Liver (tissue), 9 donors: ENCODE data around the gene DST. TPM values are rescaled to one million over a fixed set of nuclear protein-coding genes. Genes with fewer than 3 reads are reported as not detected.

Experiments used
- DNase-seq: peaks from one replicate; pipeline ENCODE4 v3.0.0-alpha.2; 2017; ENCODE audit warnings: low spot score
- H3K27ac ChIP-seq, 2 donors: one replicate each; pipeline ENCODE4 v1.7.0; 2013; ENCODE audit warnings: inconsistent platforms in 2 of 2, low read length in 2 of 2, control low read depth in 1 of 2, low read depth in 1 of 2, mild to moderate bottlenecking in 1 of 2
- H3K27me3 ChIP-seq, 4 donors: one replicate each; pipeline versions ENCODE4 v1.6.1 to v1.7.0; 2013; ENCODE audit warnings: low read length in 3 of 4, inconsistent platforms in 1 of 4, mild to moderate bottlenecking in 1 of 4, moderate library complexity in 1 of 4; ENCODE audit not compliant: control insufficient read depth in 4 of 4, insufficient read depth in 4 of 4
- H3K36me3 ChIP-seq, 4 donors: one replicate each; pipeline versions ENCODE4 v1.6.1 to v1.7.0; 2013; ENCODE audit warnings: low read length in 3 of 4, mild to moderate bottlenecking in 3 of 4, low read depth in 1 of 4, moderate library complexity in 1 of 4; ENCODE audit not compliant: control insufficient read depth in 4 of 4, insufficient read depth in 3 of 4
- H3K4me1 ChIP-seq, 4 donors: one replicate each; pipeline versions ENCODE4 v1.6.1 to v1.7.0; 2013; ENCODE audit warnings: low read length in 3 of 4, mild to moderate bottlenecking in 3 of 4, moderate library complexity in 1 of 4; ENCODE audit not compliant: control insufficient read depth in 4 of 4, insufficient read depth in 4 of 4
- H3K4me3 ChIP-seq, 3 donors: one replicate each; pipeline versions ENCODE4 v1.6.1 to v1.7.0; 2013; ENCODE audit warnings: low read length in 3 of 3, control low read depth in 1 of 3, low read depth in 1 of 3, mild to moderate bottlenecking in 1 of 3
- H3K9ac ChIP-seq, 2 donors: one replicate each; pipeline ENCODE4 v1.7.0; 2013; ENCODE audit warnings: low read length in 2 of 2, mild to moderate bottlenecking in 2 of 2, moderate library complexity in 2 of 2, control low read depth in 1 of 2, low read depth in 1 of 2
- H3K9me3 ChIP-seq, 4 donors: one replicate each; pipeline versions ENCODE4 v1.6.1 to v1.7.0; 2013; ENCODE audit warnings: low read length in 3 of 4; ENCODE audit not compliant: control insufficient read depth in 4 of 4
- EGR1 ChIP-seq, 2 donors: IDR thresholded peaks; 2 replicates each; pipeline ENCODE4 v1.6.1; 2016 to 2018; ENCODE audit warnings: antibody characterized with exemption in 2 of 2, low read depth in 2 of 2
- FOXA1 ChIP-seq: IDR thresholded peaks from 2 replicates; pipeline ENCODE4 v1.6.1; 2016; ENCODE audit warnings: antibody characterized with exemption
- FOXA2 ChIP-seq: IDR thresholded peaks from 2 replicates; pipeline ENCODE4 v1.6.1; 2016; ENCODE audit warnings: antibody characterized with exemption
- GABPA ChIP-seq, 2 donors: IDR thresholded peaks in 1 of 2; conservative IDR thresholded peaks in 1 of 2; 2 replicates each; pipeline ENCODE4 v1.6.1; 2016; ENCODE audit warnings: antibody characterized with exemption in 2 of 2, mild to moderate bottlenecking in 1 of 2, moderate library complexity in 1 of 2
- HNF4A ChIP-seq, 2 donors: conservative IDR thresholded peaks; 2 replicates each; pipeline ENCODE4 v1.6.1; 2016; ENCODE audit warnings: antibody characterized with exemption in 2 of 2, mild to moderate bottlenecking in 2 of 2
- HNF4G ChIP-seq: IDR thresholded peaks from 2 replicates; pipeline ENCODE4 v1.6.1; 2016; ENCODE audit warnings: antibody characterized with exemption
- JUND ChIP-seq, 2 donors: IDR thresholded peaks; 2 replicates each; pipeline ENCODE4 v1.6.1; 2016; ENCODE audit warnings: antibody characterized with exemption in 2 of 2
- NR2F2 ChIP-seq: IDR thresholded peaks from 2 replicates; pipeline ENCODE4 v1.6.1; 2016; ENCODE audit warnings: antibody characterized with exemption
- RAD21 ChIP-seq, 2 donors: IDR thresholded peaks; 2 replicates each; pipeline ENCODE4 v1.6.1; 2016; ENCODE audit warnings: antibody characterized with exemption in 2 of 2, mild to moderate bottlenecking in 2 of 2
- RXRA ChIP-seq, 2 donors: IDR thresholded peaks; 2 replicates each; pipeline ENCODE4 v1.6.1; 2017 to 2018; ENCODE audit warnings: antibody characterized with exemption in 2 of 2, mild to moderate bottlenecking in 1 of 2
- SP1 ChIP-seq: IDR thresholded peaks from 2 replicates; pipeline ENCODE4 v1.6.1; 2018; ENCODE audit warnings: antibody characterized with exemption, mild to moderate bottlenecking
- TAF1 ChIP-seq: conservative IDR thresholded peaks from 2 replicates; pipeline ENCODE4 v1.6.1; 2016; ENCODE audit warnings: antibody characterized with exemption, mild to moderate bottlenecking
- YY1 ChIP-seq: IDR thresholded peaks from 2 replicates; pipeline ENCODE4 v1.6.1; 2016; ENCODE audit warnings: antibody characterized with exemption, mild to moderate bottlenecking
- WGBS: extraction: QIAGEN DNeasy Blood & Tissue Kit; methylation state at CpG from one replicate; pipeline ENCODE4 v1.1.7; 2013; 5-methylcytosine and 5-hydroxymethylcytosine counted together
- polyA plus RNA-seq, 2 donors: library from polyadenylated mRNA; stranded (reverse) in 1 of 2; unstranded in 1 of 2; fragments of 200-250 nt in 1 of 2; fragments of >200 nt in 1 of 2; fragmentation: Nextera tagmentation in 1 of 2; extraction: Ambion mirVana in 1 of 2; gene quantifications; one replicate each; pipeline versions ENCODE4 v1.2.1 to v1.2.3, GENCODE V29; 2013 to 2015
- total RNA-seq, 2 donors: library from RNA; depleted of rRNA; stranded (reverse); fragments of >200 nt; gene quantifications; one replicate each; pipeline ENCODE4 v1.2.3, GENCODE V29; 2014
- TF ChIP-seq, protein P1 (sequence below): IDR thresholded peaks from 2 replicates; pipeline ENCODE4 v1.6.1; 2016; ENCODE audit warnings: antibody characterized with exemption
- TF ChIP-seq, protein P2 (sequence below): IDR thresholded peaks from 2 replicates; pipeline ENCODE4 v1.6.1; 2016; ENCODE audit warnings: antibody characterized with exemption
- TF ChIP-seq, protein P3 (sequence below): IDR thresholded peaks from 2 replicates; pipeline ENCODE4 v1.6.1; 2016; ENCODE audit warnings: antibody characterized with exemption, mild to moderate bottlenecking
- TF ChIP-seq, protein P4 (sequence below): fragments of 150-350 bp; IDR thresholded peaks from 2 replicates; pipeline ENCODE4 v1.5.1; 2017; ENCODE audit warnings: improper control_type of control experiment, low read depth, low read length; ENCODE audit not compliant: missing input control
- TF ChIP-seq, protein P5 (sequence below): IDR thresholded peaks from 2 replicates; pipeline ENCODE4 v1.6.1; 2016; ENCODE audit warnings: antibody characterized with exemption
- donor health status: healthy.
- donor health status: healthy.
- donor health status: healthy.
- donor health status: healthy.
- donor health status: healthy.

Gene DST
- total and polyA plus RNA-seq, 4 donors = 30.5 to 234 (median 86.7) TPM

DNA sequence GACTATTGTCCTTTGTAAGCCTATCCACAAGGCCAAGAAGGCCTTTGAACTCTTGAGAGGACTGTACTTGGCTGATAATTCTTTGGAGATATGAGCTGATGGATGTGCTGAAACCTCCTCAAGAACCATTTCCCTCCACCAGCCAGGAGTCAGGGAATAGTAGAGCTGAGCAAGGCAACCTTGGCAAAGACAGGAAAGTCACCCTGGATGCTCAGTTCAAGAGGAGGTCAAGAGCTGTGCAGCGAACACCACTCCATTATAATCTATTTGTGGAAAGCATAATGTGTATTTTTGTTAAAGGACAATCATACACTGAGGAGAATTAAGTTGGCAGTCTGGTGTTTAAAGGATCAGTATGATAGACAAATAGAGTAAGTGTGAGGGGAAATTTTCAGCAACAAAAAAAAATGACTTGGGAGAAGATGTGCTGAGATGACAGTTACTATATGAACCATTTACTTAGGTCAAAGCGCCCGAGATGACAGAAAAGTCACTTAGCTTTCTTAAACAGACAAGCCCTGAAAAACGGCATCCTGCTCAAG, 218.1 kb downstream of the DST start:
- H3K4me3 ChIP-seq = no peak overlapping the region
- no peak overlapping the region for H3K9ac ChIP-seq
- no peaks in the 10 kb centered on the region for H3K36me3 ChIP-seq
- no peak for DNase-seq
- H3K27ac ChIP-seq = no peak overlapping the region
- H3K4me1 ChIP-seq = no peaks in the 10 kb centered on the region
- WGBS = 82% methylated on average over 4 of the region's 4 CpGs
- no peaks in the 10 kb centered on the region for H3K27me3 ChIP-seq
- TF ChIP-seq TAF1 (no peak), HNF4A (conservative IDR thresholded peaks at IDR 0.05) (no peak), GABPA (IDR thresholded peaks at IDR 0.05 in 1 of 2, conservative IDR thresholded peaks at IDR 0.05 in 1 of 2) (no peak), NR2F2 (no peak), YY1 (no peak), RXRA (IDR thresholded peaks at IDR 0.05) (no peak), EGR1 (IDR thresholded peaks at IDR 0.05; ENCODE audit: low read depth in 2 of 2) (no peak), HNF4G (no peak), RAD21 (IDR thresholded peaks at IDR 0.05) (no peak), JUND (IDR thresholded peaks at IDR 0.05) (no peak)
- TF ChIP-seq, protein P1, sequence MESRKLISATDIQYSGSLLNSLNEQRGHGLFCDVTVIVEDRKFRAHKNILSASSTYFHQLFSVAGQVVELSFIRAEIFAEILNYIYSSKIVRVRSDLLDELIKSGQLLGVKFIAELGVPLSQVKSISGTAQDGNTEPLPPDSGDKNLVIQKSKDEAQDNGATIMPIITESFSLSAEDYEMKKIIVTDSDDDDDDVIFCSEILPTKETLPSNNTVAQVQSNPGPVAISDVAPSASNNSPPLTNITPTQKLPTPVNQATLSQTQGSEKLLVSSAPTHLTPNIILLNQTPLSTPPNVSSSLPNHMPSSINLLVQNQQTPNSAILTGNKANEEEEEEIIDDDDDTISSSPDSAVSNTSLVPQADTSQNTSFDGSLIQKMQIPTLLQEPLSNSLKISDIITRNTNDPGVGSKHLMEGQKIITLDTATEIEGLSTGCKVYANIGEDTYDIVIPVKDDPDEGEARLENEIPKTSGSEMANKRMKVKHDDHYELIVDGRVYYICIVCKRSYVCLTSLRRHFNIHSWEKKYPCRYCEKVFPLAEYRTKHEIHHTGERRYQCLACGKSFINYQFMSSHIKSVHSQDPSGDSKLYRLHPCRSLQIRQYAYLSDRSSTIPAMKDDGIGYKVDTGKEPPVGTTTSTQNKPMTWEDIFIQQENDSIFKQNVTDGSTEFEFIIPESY = no peak
- TF ChIP-seq, protein P2, sequence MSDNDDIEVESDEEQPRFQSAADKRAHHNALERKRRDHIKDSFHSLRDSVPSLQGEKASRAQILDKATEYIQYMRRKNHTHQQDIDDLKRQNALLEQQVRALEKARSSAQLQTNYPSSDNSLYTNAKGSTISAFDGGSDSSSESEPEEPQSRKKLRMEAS = no peak
- TF ChIP-seq, protein P3, sequence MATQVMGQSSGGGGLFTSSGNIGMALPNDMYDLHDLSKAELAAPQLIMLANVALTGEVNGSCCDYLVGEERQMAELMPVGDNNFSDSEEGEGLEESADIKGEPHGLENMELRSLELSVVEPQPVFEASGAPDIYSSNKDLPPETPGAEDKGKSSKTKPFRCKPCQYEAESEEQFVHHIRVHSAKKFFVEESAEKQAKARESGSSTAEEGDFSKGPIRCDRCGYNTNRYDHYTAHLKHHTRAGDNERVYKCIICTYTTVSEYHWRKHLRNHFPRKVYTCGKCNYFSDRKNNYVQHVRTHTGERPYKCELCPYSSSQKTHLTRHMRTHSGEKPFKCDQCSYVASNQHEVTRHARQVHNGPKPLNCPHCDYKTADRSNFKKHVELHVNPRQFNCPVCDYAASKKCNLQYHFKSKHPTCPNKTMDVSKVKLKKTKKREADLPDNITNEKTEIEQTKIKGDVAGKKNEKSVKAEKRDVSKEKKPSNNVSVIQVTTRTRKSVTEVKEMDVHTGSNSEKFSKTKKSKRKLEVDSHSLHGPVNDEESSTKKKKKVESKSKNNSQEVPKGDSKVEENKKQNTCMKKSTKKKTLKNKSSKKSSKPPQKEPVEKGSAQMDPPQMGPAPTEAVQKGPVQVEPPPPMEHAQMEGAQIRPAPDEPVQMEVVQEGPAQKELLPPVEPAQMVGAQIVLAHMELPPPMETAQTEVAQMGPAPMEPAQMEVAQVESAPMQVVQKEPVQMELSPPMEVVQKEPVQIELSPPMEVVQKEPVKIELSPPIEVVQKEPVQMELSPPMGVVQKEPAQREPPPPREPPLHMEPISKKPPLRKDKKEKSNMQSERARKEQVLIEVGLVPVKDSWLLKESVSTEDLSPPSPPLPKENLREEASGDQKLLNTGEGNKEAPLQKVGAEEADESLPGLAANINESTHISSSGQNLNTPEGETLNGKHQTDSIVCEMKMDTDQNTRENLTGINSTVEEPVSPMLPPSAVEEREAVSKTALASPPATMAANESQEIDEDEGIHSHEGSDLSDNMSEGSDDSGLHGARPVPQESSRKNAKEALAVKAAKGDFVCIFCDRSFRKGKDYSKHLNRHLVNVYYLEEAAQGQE = no peak
- H3K9me3 ChIP-seq = no peaks in the 10 kb centered on the region

DNA sequence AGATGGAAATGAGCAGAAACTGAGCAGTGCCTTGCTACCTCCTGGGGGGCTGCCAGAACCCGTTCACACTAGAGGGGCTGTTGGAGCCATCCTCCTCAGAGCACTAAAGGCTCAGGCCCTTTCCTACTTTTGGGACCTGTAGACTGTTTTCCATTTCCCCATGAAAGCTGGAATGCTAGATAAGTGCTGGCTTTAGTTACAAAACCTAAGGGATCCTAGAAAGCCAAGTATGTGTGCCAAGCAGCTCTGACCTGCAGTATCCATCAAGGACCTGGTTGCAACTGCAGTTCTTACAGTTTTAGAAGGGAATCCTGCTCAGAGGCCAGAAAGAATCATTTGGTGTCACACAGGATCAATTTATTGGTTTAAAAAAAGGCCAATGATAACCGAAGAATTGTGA, 218.6 kb downstream of the DST start:
- DNase-seq = no peak
- TF ChIP-seq, protein P3 = no peak
- TF ChIP-seq GABPA (IDR thresholded peaks at IDR 0.05 in 1 of 2, conservative IDR thresholded peaks at IDR 0.05 in 1 of 2) (no peak), SP1 (no peak), TAF1 (no peak), YY1 (no peak), JUND (IDR thresholded peaks at IDR 0.05) (no peak), RXRA (IDR thresholded peaks at IDR 0.05) (no peak), HNF4A (conservative IDR thresholded peaks at IDR 0.05) (no peak), FOXA2 (no peak), HNF4G (no peak), NR2F2 (no peak), FOXA1 (no peak), EGR1 (IDR thresholded peaks at IDR 0.05; ENCODE audit: low read depth in 2 of 2) (no peak)
- TF ChIP-seq, protein P1 = no peak
- TF ChIP-seq, protein P4, sequence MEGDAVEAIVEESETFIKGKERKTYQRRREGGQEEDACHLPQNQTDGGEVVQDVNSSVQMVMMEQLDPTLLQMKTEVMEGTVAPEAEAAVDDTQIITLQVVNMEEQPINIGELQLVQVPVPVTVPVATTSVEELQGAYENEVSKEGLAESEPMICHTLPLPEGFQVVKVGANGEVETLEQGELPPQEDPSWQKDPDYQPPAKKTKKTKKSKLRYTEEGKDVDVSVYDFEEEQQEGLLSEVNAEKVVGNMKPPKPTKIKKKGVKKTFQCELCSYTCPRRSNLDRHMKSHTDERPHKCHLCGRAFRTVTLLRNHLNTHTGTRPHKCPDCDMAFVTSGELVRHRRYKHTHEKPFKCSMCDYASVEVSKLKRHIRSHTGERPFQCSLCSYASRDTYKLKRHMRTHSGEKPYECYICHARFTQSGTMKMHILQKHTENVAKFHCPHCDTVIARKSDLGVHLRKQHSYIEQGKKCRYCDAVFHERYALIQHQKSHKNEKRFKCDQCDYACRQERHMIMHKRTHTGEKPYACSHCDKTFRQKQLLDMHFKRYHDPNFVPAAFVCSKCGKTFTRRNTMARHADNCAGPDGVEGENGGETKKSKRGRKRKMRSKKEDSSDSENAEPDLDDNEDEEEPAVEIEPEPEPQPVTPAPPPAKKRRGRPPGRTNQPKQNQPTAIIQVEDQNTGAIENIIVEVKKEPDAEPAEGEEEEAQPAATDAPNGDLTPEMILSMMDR = no peak
- TF ChIP-seq, protein P5, sequence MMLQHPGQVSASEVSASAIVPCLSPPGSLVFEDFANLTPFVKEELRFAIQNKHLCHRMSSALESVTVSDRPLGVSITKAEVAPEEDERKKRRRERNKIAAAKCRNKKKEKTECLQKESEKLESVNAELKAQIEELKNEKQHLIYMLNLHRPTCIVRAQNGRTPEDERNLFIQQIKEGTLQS = no peak

More for the DNA sequence above, 218.6 kb downstream of the DST start:
- 61% methylated on average over 2 of the region's 2 CpGs for WGBS
- no peaks in the 10 kb centered on the region for H3K36me3 ChIP-seq
- no peak overlapping the region for H3K27ac ChIP-seq
- H3K4me3 ChIP-seq = no peak overlapping the region
- H3K27me3 ChIP-seq = no peaks in the 10 kb centered on the region
- H3K4me1 ChIP-seq = no peaks in the 10 kb centered on the region
- no peak overlapping the region for H3K9ac ChIP-seq
- no peaks in the 10 kb centered on the region for H3K9me3 ChIP-seq
